IgD-negative memory B cell (primary cell): ENCODE results near the gene ABHD12B. TPM values are rescaled to one million over a fixed set of nuclear protein-coding genes. Genes with fewer than 3 reads are reported as not detected.
"Not testable (repeated sequence)": the region's sequence is repeated elsewhere in the genome, so short reads cannot be mapped to it uniquely, and the experiment has no call there.

Source experiments
- H3K27ac Mint-ChIP-seq, 3 donors: one replicate each; pipeline ENCODE4 v1.8.0; 2020 to 2022; ENCODE audit warnings: mild to moderate bottlenecking in 3 of 3, mixed read lengths in 3 of 3, moderate library complexity in 1 of 3
- H3K27me3 Mint-ChIP-seq: one replicate; pipeline ENCODE4 v1.8.0; 2021; ENCODE audit warnings: mixed read lengths
- H3K36me3 Mint-ChIP-seq: one replicate; pipeline ENCODE4 v1.8.0; 2020; ENCODE audit warnings: mild to moderate bottlenecking, mixed read lengths
- H3K4me1 Mint-ChIP-seq, 3 donors: one replicate each; pipeline ENCODE4 v1.8.0; 2020 to 2022; ENCODE audit warnings: mixed read lengths in 3 of 3, mild to moderate bottlenecking in 1 of 3
- H3K4me3 Mint-ChIP-seq, 4 donors: one replicate each; pipeline ENCODE4 v1.8.0; 2020 to 2022; ENCODE audit warnings: mild to moderate bottlenecking in 4 of 4, mixed read lengths in 4 of 4, moderate library complexity in 3 of 4
- H3K9me3 Mint-ChIP-seq, 3 donors: one replicate each; pipeline ENCODE4 v1.8.0; 2020 to 2021; ENCODE audit warnings: mixed read lengths in 3 of 3, mild to moderate bottlenecking in 1 of 3
- polyA plus RNA-seq: library from polyadenylated mRNA; unstranded; fragments of 300-500 nt; fragmentation: Illumina TruSeq; gene quantifications from one replicate; pipeline ENCODE4 v1.2.3, GENCODE V29; 2021

ABHD12B gene
- polyA plus RNA-seq, 1 donor from 2014 or later, result not detected

- Mint-ChIP-seq H3K9me3 (no peaks in the 10 kb centered on the region), H3K27me3 (peaks cover 3% of the 10 kb centered on the region), H3K4me3 (no peak overlapping the region), H3K36me3 (peaks cover under 1% of the 10 kb centered on the region), H3K4me1 (no peaks in the 10 kb centered on the region), H3K27ac (no peak overlapping the region)
Measured at GRCh38 chr14:50929506-50929905, 57.7 kb downstream of the ABHD12B start.

- Mint-ChIP-seq H3K27ac (no peak overlapping the region), H3K4me1 (no peaks in the 10 kb centered on the region), H3K36me3 (peaks cover 1% of the 10 kb centered on the region), H3K9me3 (no peaks in the 10 kb centered on the region), H3K27me3 (peaks cover 4% of the 10 kb centered on the region), H3K4me3 (no peak overlapping the region)
Measured at GRCh38 chr14:50931559-50931958, 59.7 kb downstream of the ABHD12B start.

GRCh38 chr14:50932156-50932555, 60.3 kb downstream of the ABHD12B start:
- H3K27ac Mint-ChIP-seq, result no peak overlapping the region
- H3K4me3 Mint-ChIP-seq, result no peak overlapping the region
- H3K9me3 Mint-ChIP-seq, result no peaks in the 10 kb centered on the region
- H3K4me1 Mint-ChIP-seq, result peaks cover 0 to 2% (median 0%) of the 10 kb centered on the region in 3 donors
- peaks cover 4% of the 10 kb centered on the region for H3K27me3 Mint-ChIP-seq
- peaks cover 1% of the 10 kb centered on the region for H3K36me3 Mint-ChIP-seq

GRCh38 chr14:50932592-50933495, 61.0 kb downstream of the ABHD12B start:
- no peak overlapping the region for H3K27ac Mint-ChIP-seq

DNA sequence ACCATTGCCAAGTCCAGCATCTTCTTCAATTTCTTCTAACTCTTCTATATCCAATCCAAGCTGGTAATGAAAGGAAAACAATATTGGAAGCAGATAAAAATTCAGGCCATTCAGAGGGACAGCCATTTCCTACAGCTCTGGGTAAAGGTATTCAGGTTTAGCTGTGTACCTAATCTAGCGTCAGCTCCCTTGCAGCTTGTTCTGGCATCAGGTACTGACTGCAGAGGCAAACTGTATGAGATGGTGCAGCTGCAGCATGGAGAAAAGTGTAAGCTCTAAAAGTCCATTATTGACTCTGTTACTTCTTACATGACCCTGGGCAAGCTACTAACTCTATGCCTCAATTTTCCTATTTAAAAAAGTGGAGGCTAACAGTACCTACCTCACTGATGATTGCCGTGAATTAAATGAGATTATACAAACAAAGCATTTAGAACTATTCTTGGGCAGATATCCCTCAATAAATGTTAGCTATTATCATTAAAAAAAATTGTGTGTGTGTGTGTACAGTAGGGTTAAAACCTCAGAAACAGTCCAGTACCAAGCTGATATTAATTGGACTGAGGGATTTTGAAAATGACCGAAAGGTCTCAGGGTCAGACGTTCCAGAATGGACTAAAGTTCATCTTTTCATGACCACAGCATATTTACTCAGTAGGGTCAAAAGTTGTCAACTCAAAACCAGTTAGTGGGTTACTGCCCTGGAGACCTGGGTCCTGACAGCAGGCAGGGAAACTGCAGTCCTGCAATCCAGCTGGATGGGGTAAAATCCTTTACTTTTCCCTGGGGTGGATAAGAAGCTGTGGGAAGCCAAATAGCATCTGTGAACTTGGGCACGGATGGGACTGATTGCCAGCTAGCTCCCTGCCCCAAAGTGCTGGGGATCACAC, 63.5 kb downstream of the ABHD12B start:
- Mint-ChIP-seq H3K4me1 (peaks cover 0 to 2% (median 0%) of the 10 kb centered on the region in 3 donors), H3K4me3 (no peak overlapping the region), H3K36me3 (peaks cover 1% of the 10 kb centered on the region), H3K27me3 (peaks cover 7% of the 10 kb centered on the region), H3K9me3 (no peaks in the 10 kb centered on the region), H3K27ac (no peak overlapping the region)

More at GRCh38 chr14:50932592-50933495, 61.0 kb downstream of the ABHD12B start:
- no peak overlapping the region for H3K4me3 Mint-ChIP-seq
- no peaks in the 10 kb centered on the region for H3K9me3 Mint-ChIP-seq
- H3K4me1 Mint-ChIP-seq, result peaks cover 0 to 2% (median 0%) of the 10 kb centered on the region in 3 donors
- peaks cover 1% of the 10 kb centered on the region for H3K36me3 Mint-ChIP-seq
- H3K27me3 Mint-ChIP-seq, result peaks cover 4% of the 10 kb centered on the region

GRCh38 chr14:50936016-50936340, 64.1 kb downstream of the ABHD12B start:
- H3K4me3 Mint-ChIP-seq, result no peak overlapping the region
- H3K36me3 Mint-ChIP-seq, result peaks cover 3% of the 10 kb centered on the region
- H3K4me1 Mint-ChIP-seq, result peaks cover 0 to 2% (median 0%) of the 10 kb centered on the region in 3 donors
- no peak overlapping the region for H3K27ac Mint-ChIP-seq
- peaks cover 6% of the 10 kb centered on the region for H3K27me3 Mint-ChIP-seq
- H3K9me3 Mint-ChIP-seq, result peaks cover 0 to 1% (median 0%) of the 10 kb centered on the region in 3 donors

- Mint-ChIP-seq H3K4me3 (no peak overlapping the region), H3K9me3 (peaks cover 0 to 1% (median 0%) of the 10 kb centered on the region in 3 donors), H3K4me1 (peaks cover 0 to 2% (median 0%) of the 10 kb centered on the region in 3 donors), H3K36me3 (peaks cover 3% of the 10 kb centered on the region), H3K27me3 (peaks cover 13% of the 10 kb centered on the region), H3K27ac (no peak overlapping the region)
Measured at GRCh38 chr14:50936882-50937281, 65.0 kb downstream of the ABHD12B start.

DNA sequence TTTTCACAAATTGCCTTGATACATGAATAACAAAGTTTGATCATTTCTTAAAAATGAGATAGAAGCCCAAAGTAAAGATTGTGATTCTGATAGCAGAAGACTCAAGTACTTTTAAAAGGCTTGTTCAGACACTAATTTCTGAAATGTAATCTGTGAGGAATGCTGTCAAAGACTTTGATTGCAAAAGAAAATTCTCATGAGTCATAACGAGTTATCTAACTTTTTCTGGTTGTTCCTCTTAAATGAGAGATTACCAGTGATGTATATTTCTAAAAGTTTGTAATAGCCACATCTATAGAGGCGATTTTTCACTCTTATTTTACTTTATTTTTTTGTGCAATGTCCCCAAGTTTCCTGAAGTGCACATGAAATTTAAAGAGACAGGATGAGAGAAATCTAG, 65.5 kb downstream of the ABHD12B start:
- H3K4me1 Mint-ChIP-seq, result peaks cover 0 to 2% (median 0%) of the 10 kb centered on the region in 3 donors
- H3K27me3 Mint-ChIP-seq, result peaks cover 16% of the 10 kb centered on the region
- no peak overlapping the region for H3K4me3 Mint-ChIP-seq
- peaks cover 0 to 1% (median 0%) of the 10 kb centered on the region in 3 donors for H3K9me3 Mint-ChIP-seq
- H3K27ac Mint-ChIP-seq, result no peak overlapping the region
- H3K36me3 Mint-ChIP-seq, result peaks cover 3% of the 10 kb centered on the region

DNA sequence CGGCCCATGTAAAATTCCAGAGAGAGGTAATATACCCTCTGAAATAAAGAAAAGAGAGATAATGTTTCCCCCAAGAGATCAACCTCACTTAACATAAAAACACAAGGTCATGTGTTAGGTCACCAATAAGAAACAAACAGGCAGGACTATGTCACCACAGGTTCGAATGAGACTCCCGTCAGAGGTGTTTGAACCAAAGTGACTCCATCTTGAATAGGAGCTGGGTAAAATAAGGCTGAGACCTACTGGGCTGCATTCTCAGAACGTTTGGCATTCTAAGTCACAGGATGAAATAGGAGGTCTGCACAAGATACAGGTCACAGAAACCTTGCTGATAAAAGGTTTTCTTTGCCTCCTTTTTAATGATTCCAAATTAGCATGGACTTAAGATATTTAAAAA, 65.9 kb downstream of the ABHD12B start:
- peaks cover 0 to 2% (median 0%) of the 10 kb centered on the region in 3 donors for H3K4me1 Mint-ChIP-seq
- H3K36me3 Mint-ChIP-seq, result peaks cover 3% of the 10 kb centered on the region
- peaks cover 17% of the 10 kb centered on the region for H3K27me3 Mint-ChIP-seq
- H3K4me3 Mint-ChIP-seq, result no peak overlapping the region
- H3K9me3 Mint-ChIP-seq, result peaks cover 0 to 1% (median 0%) of the 10 kb centered on the region in 3 donors
- no peak overlapping the region for H3K27ac Mint-ChIP-seq

DNA sequence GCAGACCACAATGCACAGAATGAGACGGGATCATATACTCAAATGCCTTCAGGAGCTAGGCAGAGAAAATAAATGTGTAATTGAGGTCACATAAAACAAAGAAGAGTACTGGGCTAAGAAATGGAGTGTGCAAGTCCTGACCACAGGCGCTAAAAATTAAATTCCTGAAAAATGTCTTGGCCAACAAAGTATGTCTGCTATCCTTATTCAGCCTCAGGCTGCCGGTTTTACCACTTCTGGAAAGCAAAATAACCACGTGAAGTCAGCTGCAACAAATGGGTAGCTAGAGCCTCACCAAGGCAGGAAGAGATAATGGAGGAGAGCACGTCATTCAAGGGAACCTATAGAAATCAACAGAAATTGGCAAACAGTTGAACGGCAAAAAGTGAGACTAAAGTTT, 69.3 kb downstream of the ABHD12B start:
- Mint-ChIP-seq H3K27ac (no peak overlapping the region), H3K27me3 (peaks cover 30% of the 10 kb centered on the region), H3K36me3 (peaks cover 1% of the 10 kb centered on the region), H3K4me3 (no peak overlapping the region), H3K9me3 (peaks cover 0 to 1% (median 0%) of the 10 kb centered on the region in 3 donors), H3K4me1 (peaks cover 5 to 14% (median 9%) of the 10 kb centered on the region in 3 donors)

DNA sequence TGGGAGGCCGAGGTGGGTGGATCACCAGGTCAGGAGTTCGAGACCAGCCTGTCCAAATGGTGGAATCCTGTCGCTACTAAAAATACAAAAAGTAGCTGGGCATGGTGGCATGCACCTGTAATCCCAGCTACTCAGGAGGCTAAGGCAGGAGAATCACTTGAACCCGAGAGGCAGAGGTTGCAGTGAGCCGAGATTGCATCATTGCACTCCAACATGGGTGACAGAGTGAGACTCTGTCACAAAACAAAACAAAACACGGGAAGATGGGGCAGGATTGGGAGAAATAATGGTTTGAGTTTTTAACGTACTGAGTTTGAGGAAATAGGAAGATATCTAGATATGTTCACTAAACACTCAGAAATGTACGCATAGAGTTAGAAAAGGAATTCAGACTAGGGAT, 69.8 kb downstream of the ABHD12B start:
- H3K4me3 Mint-ChIP-seq, result peak overlapping the region in 1 of 4 donors; percentile 2
- H3K4me1 Mint-ChIP-seq, result peaks cover 5 to 14% (median 9%) of the 10 kb centered on the region in 3 donors
- H3K36me3 Mint-ChIP-seq, H3K9me3 Mint-ChIP-seq, H3K27ac Mint-ChIP-seq: not testable (repeated sequence)
- H3K27me3 Mint-ChIP-seq, result peaks cover 30% of the 10 kb centered on the region

DNA sequence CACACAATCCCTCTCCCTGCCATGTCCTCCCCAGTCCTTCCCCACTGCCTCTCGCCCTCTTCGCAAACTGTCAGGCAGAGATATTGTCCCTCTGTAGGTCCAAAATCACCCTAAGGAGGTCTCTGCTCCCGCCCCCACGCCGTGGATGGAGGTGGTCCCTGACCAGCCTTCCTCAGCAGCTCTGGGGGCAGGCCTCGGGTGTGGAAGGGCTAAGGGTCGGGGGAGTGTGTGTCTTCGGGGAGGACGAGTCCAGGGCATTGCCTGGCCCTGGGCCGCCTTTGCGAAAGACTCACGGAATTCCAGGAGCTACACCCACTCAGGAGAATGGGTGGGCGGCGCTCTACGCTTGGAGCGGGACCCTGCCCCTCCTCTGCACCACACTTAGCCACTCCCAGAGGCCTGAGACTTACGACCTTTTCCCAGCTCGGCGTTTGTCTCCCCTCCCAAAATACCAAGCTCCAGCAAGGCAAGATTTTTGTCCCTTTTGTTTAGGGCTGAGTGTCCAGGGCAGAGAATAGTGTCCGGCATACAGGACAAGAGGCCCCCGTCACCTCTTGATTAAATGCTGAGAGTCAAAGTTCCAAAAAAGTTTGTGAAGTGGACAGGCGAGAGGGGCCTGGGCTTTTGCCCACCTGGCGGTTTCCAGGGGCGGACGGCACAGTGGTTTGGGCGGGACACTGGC, 71.5 kb downstream of the ABHD12B start:
- peaks cover 1% of the 10 kb centered on the region for H3K36me3 Mint-ChIP-seq
- peaks cover 5 to 12% (median 9%) of the 10 kb centered on the region in 3 donors for H3K4me1 Mint-ChIP-seq
- H3K27ac Mint-ChIP-seq, result peak overlapping the region in 1 of 3 donors; percentile 74
- peak overlapping the region; percentile 75 to 96 (median 84) for H3K4me3 Mint-ChIP-seq
- H3K27me3 Mint-ChIP-seq, result peaks cover 30% of the 10 kb centered on the region
- H3K9me3 Mint-ChIP-seq, result peaks cover 0 to 5% (median 0%) of the 10 kb centered on the region in 3 donors

DNA sequence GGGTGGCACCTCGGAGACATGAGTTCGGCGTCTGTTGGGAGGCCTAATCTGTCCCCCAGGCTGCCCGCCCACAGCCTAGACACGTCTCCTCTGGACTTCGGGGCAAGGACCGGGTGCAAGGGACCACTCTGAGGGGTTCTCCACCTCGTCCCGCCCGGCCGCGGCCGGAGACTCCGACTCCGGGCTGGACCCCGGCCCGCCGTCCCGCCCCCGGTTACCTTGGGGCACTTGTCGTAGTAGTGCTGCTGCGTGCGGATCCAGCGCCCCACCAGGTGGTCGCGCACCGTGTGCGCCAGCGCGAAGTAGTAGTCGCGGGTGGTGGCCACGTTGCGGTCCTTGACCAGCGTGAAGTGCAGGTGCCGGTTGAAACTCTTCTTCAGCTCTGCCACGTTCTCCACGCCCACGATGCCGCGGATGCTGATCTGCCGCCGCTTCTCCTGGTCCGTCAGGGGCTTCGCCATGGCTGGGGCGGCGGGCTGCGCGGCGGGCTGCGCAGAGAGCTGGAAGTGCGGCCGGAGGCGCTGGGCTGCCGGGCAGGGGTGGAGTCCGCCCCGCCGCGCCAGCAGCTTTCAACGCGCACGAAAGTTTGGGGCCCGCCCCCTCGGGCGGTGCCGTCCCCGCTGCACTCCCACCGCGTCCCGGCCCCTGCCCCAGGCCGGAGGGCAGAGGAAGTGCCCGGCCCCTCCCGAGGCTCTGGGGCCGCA, 72.2 kb downstream of the ABHD12B start, which contains the start of gene PYGL:
Gene PYGL (minus strand): TSS at position 541 of the 704 bp plus-strand sequence. CDS start 80 bp downstream, at position 461.
- Mint-ChIP-seq H3K4me3 (peak within 1 kb of the TSS; percentile 84 to 96 (median 94)), H3K4me1 (peaks cover 5 to 12% (median 9%) of the 10 kb centered on the region in 3 donors), H3K36me3 (peaks cover 1% of the 10 kb centered on the region), H3K9me3 (peaks cover 0 to 6% (median 0%) of the 10 kb centered on the region in 3 donors), H3K27ac (peak within 1 kb of the TSS in 1 of 3 donors; percentile 96), H3K27me3 (peaks cover 28% of the 10 kb centered on the region)
